NCI-H146 treated with DMSO at 0.1 percent for 48 hours (cell line): ENCODE results near the gene COX19.
"Not testable (repeated sequence)": the region's sequence is repeated elsewhere in the genome, so short reads cannot be mapped to it uniquely, and the experiment has no call there.

Experiments used
- DNase-seq: peaks from one replicate; lab custom pipeline; 2025; ENCODE audit not compliant: unreplicated experiment; lab: John Stamatoyannopoulos, UW

COX19 gene

DNA sequence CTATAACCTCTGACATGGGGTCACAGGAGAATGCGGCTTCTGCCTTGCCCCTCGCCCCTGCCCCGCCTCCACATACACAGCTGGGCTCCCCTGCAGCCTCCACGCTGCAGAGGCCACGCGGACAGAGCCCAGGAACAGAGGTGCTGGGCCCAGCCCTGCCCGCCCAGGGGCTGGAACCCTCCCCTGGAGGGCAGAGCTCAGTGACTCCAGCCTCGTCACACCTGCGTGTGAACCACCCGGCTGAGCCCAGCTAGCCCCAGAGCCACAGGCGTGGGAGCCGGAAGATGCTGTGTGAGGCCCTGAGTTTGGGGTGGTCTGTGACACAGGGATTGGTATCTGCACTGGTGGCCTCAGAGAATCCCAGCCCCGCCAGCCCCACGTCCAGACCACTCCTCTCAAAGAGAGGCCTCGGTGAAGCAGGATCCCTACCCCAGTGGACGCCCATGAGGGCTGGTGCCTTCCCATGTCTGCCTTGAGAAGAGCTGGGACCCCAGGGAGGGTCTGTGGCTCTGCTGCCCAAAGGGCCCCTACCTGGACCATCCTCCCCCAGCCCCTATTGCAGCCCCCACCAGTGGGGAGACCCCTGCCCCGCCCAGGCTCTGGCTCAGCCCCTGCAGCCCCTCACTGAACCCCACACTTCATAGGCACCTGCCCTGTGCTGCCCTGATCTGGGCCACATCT, 12.8 kb downstream of the COX19 start:
- no peak for DNase-seq

- no peak for DNase-seq
These were observed 13.6 kb downstream of the COX19 start for GRCh38 chr7:961546-962400.

DNA sequence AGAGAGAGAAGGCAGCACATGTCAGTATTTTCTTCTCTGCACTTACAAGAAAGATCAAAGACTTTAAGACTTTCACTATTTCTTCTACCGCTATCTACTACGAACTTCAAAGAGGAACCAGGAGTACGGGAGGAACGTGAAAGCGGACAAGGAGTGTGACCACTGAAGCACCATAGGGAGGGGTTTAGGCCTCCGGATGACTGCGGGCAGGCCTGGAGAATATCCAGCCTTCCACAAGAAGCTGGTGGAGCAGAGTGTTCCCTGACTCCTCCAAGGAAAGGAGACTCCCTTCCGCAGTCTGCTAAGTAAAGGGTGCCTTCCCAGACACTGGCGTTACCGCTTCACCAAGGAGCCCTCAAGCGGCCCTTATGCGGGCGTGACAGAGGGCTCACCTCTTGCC, 14.4 kb downstream of the COX19 start:
- not testable (repeated sequence) for DNase-seq

DNA sequence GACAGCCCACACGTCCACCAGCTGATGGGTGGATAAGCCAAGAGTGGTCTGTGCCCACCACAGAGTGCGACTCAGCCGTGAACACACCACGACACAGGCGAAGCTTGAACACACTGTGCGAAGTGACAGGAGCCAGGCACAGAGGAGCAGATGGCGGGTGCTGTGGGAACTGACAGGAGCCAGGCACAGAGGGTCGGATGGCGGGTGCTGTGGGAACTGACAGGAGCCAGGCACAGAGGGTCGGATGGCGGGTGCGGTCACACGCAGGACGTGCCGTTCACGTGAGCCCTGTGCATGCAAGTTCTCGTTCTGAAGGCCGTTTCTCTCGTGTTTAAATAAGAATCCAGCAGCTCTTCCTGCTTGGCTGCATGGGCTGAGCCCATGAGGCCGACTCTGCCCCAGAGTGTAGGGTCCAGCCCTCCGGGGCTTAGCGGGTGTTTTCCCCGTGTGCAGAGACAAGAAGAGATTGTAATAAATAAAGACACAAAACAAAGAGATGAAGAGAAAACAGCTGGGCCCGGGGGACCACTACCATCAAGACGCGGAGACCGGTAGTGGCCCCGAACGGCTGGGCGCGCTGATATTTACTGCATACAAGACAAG, 15.0 kb downstream of the COX19 start:
- DNase-seq, result no peak

GRCh38 chr7:959740-960139, 15.6 kb downstream of the COX19 start:
- not testable (repeated sequence) for DNase-seq

GRCh38 chr7:959271-959670, 16.1 kb downstream of the COX19 start:
- peak; percentile 30 for DNase-seq

DNA sequence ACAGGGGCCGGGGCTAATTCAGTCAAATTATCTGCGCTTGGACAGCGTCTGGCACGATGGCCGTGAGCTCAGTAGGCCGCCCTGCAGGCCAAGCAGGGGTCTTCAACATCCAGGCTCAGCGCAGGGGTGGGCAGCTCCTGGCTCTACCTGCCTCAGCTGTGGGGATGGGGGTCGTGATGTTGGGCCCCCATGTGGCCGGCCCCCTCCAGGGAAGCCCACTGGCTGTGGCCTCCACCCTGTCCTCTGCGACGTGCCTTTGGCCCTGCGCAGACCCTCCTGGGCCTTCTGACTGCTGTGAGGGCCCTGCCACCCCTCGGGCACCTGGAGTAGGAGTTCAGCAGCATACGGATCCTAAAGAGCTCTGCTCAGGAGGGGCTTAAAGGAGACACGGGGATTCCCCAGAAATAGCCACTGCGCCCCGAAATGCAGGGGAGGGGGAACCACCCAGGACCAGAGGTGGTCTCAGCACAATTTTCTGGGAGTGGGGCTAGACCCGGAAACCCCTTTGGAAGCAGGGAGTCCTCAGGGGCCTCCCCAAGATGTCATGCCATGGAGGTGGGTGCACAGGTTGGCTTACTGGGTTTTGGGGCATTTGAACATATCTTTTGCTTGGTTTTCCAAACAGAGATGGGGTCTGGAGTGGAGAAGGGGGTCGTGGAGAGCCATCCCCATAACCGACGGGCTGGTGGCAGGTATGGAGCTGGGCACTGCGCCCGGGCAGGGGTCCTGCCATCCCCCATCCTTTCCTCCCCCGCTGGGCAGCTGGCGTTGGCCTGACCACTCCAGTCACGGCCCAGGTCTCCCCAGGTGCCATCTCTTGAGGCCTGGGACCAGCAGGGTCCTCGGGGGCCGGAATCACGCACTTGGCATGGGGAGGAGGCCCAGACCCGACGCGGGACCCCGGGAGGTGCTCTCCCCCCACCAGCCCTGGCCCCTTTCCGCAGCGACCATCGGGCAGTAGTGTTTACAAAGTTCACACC, 16.8 kb downstream of the COX19 start:
- DNase-seq, result no peak

DNA sequence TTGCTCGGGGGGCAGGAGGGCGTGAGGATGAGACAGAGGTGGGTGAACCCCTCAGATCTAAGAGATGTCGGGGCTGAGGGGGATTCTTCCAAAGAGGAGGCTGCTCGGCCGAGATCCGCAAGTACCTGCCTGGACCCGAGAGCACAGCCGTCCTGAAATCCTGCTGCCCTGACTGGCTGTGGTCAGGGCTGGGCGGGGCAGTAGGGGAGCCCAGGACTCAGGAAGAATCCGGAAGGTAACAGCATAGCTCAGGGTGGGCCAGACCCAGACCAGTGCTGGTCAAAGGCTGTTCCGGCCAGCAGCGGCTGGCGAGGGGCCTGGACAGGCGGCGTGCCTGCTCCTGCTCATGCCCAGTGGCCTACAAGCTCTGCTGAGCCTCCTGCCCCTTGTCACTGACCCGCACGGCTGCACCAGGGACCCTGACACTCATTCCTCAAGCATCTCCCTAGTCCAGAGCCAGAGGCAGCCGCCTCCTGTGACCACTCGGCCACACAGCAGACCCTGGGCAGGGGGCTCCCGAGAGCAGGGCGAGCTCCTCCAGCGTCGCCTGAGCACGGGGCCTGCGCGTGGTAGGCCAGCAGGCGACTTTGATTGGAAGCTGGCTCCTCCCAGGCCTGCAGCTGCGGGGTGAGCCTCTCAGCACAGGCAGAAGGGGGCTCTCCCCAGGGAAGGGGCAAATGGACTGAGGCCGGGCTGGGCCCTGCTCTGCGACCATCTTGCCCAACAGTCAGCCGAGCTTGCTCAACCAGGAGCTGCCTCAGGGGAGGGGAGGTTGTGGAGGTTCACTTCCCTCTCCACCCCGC, 17.7 kb downstream of the COX19 start:
- no peak for DNase-seq

- DNase-seq, result no peak
These were observed 19.3 kb downstream of the COX19 start for GRCh38 chr7:956031-956430.

GRCh38 chr7:954330-955238, 20.8 kb downstream of the COX19 start, which contains the start of gene ADAP1:
ADAP1 (minus strand) TSS chr7:954680; CDS start chr7:954477, 203 bp downstream.
- DNase-seq, result no peak

GRCh38 chr7:953547-954327, 21.6 kb downstream of the COX19 start:
- DNase-seq, result no peak

GRCh38 chr7:952548-953441, 22.6 kb downstream of the COX19 start:
- DNase-seq, result no peak

GRCh38 chr7:951881-952547, 23.3 kb downstream of the COX19 start:
- DNase-seq, result no peak

DNA sequence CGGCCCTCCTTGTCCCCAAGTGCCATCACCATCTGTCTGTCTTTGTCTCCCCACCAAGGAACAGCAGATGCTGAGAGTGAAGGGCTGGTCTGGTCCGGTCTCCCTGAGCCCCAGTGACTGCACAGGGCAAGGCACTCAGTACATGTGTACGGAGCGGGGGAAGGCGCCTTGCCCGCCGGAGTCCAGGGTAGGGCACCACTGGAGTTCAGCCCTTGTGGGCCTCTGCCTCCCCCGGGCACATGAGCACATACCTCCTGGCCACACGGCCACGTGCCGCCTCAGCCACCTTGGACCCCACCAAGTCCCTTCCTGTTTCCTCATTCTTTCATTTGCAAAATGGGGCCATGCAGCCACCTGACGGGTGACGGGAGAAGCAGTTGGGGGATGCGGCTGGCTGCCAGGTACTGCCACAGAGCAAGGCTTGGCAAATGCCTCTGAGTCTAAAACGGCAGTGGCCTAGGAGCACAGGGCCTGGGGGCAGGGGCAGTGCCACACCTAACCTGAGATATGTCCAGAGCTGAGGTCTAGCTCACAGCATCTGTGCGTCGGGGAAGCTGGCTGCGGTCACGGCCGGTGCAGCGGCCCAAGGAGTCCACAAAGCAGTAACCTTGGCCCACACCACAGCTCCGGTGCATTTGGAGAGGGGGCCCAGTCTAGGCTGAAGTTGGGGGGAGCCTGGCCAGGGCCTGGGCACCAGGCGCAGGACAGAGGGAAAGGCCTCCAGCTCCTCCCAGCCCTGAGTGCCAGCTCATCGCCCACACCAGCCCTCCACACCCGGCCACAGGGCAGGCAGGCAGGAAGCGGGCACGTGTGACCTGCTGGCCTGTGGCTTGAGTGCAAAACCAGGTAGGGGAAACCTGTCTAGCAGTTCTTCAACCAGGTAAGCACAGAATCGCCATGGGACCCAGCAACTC, 26.1 kb downstream of the COX19 start:
- no peak for DNase-seq

DNA sequence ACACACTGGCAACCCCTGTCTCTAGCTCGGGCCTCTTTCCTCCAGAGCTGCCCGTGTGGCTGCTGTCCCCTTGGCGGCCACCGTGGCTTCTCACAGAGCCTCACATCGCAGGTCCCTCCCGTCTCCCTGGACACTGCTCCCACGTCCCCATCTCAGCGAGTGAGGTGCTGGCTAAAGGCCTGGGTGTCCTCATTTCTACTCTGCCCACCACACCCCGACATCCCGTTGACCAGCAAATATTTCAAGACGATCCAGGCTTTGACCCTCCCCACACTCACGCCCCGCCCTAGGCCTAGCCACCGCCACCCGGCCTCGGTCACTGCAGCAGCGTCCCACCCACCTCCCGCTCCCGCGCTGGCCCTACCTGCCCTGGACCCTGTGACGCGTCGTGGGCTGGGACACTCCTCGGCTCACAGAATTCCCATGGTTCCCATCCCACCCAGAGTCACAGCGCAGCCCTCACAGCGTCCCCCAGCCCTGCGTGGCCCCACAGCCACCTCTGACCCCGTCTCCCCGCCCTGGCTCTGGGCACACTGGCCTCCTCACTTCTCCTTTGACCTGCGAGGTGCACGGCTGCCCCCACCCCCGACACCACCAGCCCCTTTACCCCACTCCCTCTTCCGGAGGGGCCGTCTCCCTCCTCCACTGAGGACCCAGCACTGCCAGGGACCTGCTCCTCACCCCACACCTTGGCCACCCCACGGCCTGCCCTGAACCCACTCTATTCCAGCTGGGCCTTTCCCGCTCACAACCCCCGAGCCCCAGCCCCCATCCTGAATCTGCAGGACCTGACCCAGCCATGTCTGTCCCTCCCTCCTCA, 27.7 kb downstream of the COX19 start:
- DNase-seq, result no peak
